CD4-positive, alpha-beta T cell (primary cell): ENCODE results near the gene CST11. TPM values are rescaled to one million over a fixed set of nuclear protein-coding genes. Genes with fewer than 3 reads are reported as not detected.

Experiments
- ATAC-seq: fragments of 200-7000 bp; cut with Tn5 transposase; one replicate; pipeline ENCODE4 v1.10.0; 2022; ENCODE audit warnings: mild to moderate bottlenecking; ENCODE audit not compliant: poor library complexity
- CTCF ChIA-PET: fragments of 350-600 bp; sonication (Branson Sonifier 250); formaldehyde crosslinking; loops from one replicate; lab custom pipeline; 2021; ENCODE audit warnings: antibody characterized with exemption, inconsistent platforms; lab: Charles Lee
- POLR2A ChIA-PET: fragments of 350-600 bp; sonication (Branson Sonifier 250); formaldehyde crosslinking; loops from one replicate; lab custom pipeline; 2021; ENCODE audit warnings: antibody characterized with exemption, inconsistent platforms; lab: Charles Lee
- DNase-seq, 14 experiments: peaks; one replicate each; pipeline ENCODE4 v3.0.0-alpha.2; 2013 to 2020; ENCODE audit warnings: mixed read lengths in 2 of 14
- H3K27ac ChIP-seq, 2 donors: one replicate each; pipeline versions ENCODE4 v1.5.1 to v1.7.0; 2013; ENCODE audit warnings: low read length in 2 of 2, low read depth in 1 of 2, mild to moderate bottlenecking in 1 of 2
- H3K27me3 ChIP-seq, 2 experiments: 1 replicate in 1 of 2; 2 replicates in 1 of 2; pipeline versions ENCODE4 v1.6.1 to v1.7.0; 2013; ENCODE audit warnings: low read length in 2 of 2, control low read depth in 1 of 2, mild to moderate bottlenecking in 1 of 2, moderate library complexity in 1 of 2; ENCODE audit not compliant: insufficient read depth in 2 of 2, control insufficient read depth in 1 of 2
- H3K36me3 ChIP-seq: one replicate; pipeline ENCODE4 v1.6.1; 2013; ENCODE audit warnings: low read length, control low read depth; ENCODE audit not compliant: insufficient read depth
- H3K4me1 ChIP-seq: one replicate; pipeline ENCODE4 v1.6.1; 2013; ENCODE audit warnings: low read length, control low read depth; ENCODE audit not compliant: insufficient read depth
- H3K4me3 ChIP-seq: one replicate; pipeline ENCODE4 v1.5.1; 2013; ENCODE audit warnings: mild to moderate bottlenecking, low read length, moderate library complexity
- H3K9me3 ChIP-seq, 2 experiments: 1 replicate in 1 of 2; 2 replicates in 1 of 2; pipeline versions ENCODE4 v1.6.1 to v1.7.0; 2013; ENCODE audit warnings: low read length in 2 of 2, mild to moderate bottlenecking in 2 of 2, control low read depth in 1 of 2, moderate library complexity in 1 of 2; ENCODE audit not compliant: control insufficient read depth in 1 of 2, insufficient read depth in 1 of 2
- H3K27ac Mint-ChIP-seq: one replicate; pipeline ENCODE4 v1.8.0; 2020; ENCODE audit warnings: mixed read lengths
- H3K27me3 Mint-ChIP-seq: one replicate; pipeline ENCODE4 v1.8.0; 2021; ENCODE audit warnings: mixed read lengths
- H3K36me3 Mint-ChIP-seq: one replicate; pipeline ENCODE4 v1.8.0; 2021; ENCODE audit warnings: low read depth, mixed read lengths
- H3K4me1 Mint-ChIP-seq: one replicate; pipeline ENCODE4 v1.8.0; 2021; ENCODE audit warnings: low read depth, mixed read lengths
- H3K4me3 Mint-ChIP-seq: one replicate; pipeline ENCODE4 v1.8.0; 2020; ENCODE audit warnings: mild to moderate bottlenecking, mixed read lengths
- H3K9me3 Mint-ChIP-seq: one replicate; pipeline ENCODE4 v1.8.0; 2020; ENCODE audit warnings: mixed read lengths
- CTCF ChIP-seq: fragments of 200-600 bp; IDR thresholded peaks from one replicate; pipeline ENCODE4 v1.8.0; 2022; ENCODE audit warnings: antibody characterized with exemption, mild to moderate bottlenecking
- intact Hi-C, 2 experiments: fragments of 100-400 bp; cut with DNase I in 1 of 2; cut with micrococcal nuclease in 1 of 2; formaldehyde crosslinking; loops; one replicate each; pipeline versions ENCODE4 v1.15.1 to v1.9.0; 2023 to 2025; cut with DNase I, micrococcal nuclease
- total RNA-seq, 174 experiments: library from RNA in 2 of 174; stranded (reverse) in 2 of 174; gene quantifications; one replicate each; pipeline ENCODE4 v1.2.3 and lab custom pipeline; 2021 to 2026

CST11 gene
- total RNA-seq, 2 experiments from 2014 or later: not detected

DNA sequence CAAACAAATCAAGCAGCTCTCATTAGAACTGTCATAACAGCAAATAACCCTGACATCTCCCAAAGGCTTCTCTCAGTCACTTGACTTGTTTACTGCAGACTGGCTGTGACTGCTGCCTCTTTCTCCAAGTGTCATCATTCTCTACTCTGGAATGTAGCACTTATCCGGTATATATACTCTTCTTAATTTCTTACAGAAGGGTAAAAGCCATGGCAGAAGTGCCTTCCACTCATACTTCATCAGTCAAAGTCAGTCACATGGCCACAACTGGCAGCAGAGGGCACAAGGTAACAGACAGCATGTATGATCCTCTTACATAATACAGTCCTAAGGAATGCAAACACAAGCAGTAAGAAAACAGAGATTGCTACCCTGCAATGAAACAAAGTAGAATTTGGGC is 40.6 kb downstream of the CST11 start:
- no peaks in the 10 kb centered on the region for H3K9me3 Mint-ChIP-seq
- no peak for TF ChIP-seq CTCF
- H3K4me1 Mint-ChIP-seq: peaks cover 55% of the 10 kb centered on the region

DNA sequence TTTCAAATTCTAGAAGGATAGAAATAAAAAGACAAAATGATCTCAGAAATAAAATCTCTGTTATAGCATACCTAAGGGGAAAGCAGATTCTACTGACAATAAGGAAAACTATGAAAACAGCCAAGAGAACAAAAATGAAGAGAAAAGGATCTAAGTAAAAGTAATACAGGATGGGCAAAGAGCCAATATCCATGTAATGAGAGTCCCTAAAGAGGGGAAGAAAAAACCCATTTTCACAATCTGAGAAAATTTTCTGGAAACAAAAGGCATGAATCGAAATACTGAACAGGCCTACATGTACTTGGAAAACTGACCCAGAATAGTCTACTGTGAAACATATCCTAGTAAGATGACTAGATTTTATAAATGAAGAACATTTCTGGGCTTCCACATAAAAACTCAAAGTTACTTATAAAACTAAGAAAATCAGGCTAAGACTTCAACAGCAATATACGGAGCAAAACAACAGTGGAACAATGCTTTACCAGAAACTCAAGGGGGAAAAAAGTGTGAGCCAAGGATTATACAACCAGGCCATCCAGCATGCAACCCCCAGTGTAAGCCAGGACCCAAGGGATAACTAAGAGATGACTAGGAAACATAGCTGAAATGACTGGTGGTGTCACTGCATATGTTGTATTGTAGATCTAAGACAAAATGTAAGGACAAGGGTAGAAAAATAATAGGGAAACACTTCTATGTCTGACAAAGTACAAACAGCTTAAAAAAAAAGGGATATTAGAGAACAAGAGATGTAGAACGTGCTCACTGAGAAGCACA is 41.6 kb downstream of the CST11 start:
- CTCF ChIA-PET: interaction anchor here (1.0 kb wide), 1 partner anchor 10 kb away, joined by 5 read pairs; the partner anchor contains the start of gene NAPB
- POLR2A ChIA-PET: no interaction called here
- Histone ChIP-seq H3K4me1 (peaks cover 8% of the 10 kb centered on the region), H3K4me3 (no peak overlapping the region), H3K27ac (no peak overlapping the region), H3K36me3 (no peaks in the 10 kb centered on the region), H3K27me3 (no peaks in the 10 kb centered on the region), H3K9me3 (no peaks in the 10 kb centered on the region)
- ATAC-seq (no peak), DNase-seq (no peak)
- peaks cover 54% of the 10 kb centered on the region for H3K4me1 Mint-ChIP-seq
- no peaks in the 10 kb centered on the region for H3K9me3 Mint-ChIP-seq
- H3K27ac Mint-ChIP-seq: no peak overlapping the region
- no peaks in the 10 kb centered on the region for H3K27me3 Mint-ChIP-seq
- no peak for TF ChIP-seq CTCF
- no peaks in the 10 kb centered on the region for H3K36me3 Mint-ChIP-seq
- intact Hi-C loops: no loop called here
- H3K4me3 Mint-ChIP-seq: no peak overlapping the region

More for the DNA sequence above, 40.6 kb downstream of the CST11 start:
- no peaks in the 10 kb centered on the region for H3K27me3 ChIP-seq
- no peak overlapping the region for H3K4me3 ChIP-seq
- ChIA-PET POLR2A (no interaction called here), CTCF (interaction anchor here (1.0 kb wide), 1 partner anchor 9 kb away, joined by 5 read pairs; the partner anchor contains the start of gene NAPB)
- ATAC-seq (no peak), DNase-seq (no peak)
- peaks cover 8% of the 10 kb centered on the region for H3K4me1 ChIP-seq
- Mint-ChIP-seq H3K27ac (no peak overlapping the region), H3K4me3 (no peak overlapping the region), H3K36me3 (no peaks in the 10 kb centered on the region), H3K27me3 (no peaks in the 10 kb centered on the region)
- intact Hi-C loops: no loop called here
- H3K27ac ChIP-seq: no peak overlapping the region
- no peaks in the 10 kb centered on the region for H3K9me3 ChIP-seq
- no peaks in the 10 kb centered on the region for H3K36me3 ChIP-seq

DNA sequence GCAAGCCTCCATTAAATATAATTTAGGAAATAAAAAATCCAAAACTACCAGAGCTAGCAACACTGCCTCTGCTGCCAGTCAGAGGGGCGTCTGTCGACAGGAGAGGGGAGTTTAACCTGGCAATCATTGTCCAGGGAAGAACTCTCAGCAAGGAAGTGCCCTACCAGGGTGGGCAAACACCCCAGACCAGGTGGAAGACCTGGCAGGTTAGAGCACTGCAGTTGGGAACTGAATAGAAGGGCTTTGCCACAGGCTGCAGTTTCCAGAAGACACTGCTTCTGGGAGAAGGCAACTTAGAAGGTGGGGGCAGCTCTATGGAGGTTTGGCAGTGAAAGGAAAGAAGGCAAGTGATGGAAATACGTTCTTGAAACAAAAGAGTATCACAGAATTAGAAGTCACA is 42.9 kb downstream of the CST11 start:
- Histone ChIP-seq H3K9me3 (no peaks in the 10 kb centered on the region), H3K27ac (no peak overlapping the region), H3K27me3 (no peaks in the 10 kb centered on the region), H3K36me3 (no peaks in the 10 kb centered on the region), H3K4me3 (no peak overlapping the region), H3K4me1 (peaks cover 5% of the 10 kb centered on the region)
- peaks cover 53% of the 10 kb centered on the region for H3K4me1 Mint-ChIP-seq
- ChIA-PET POLR2A (interaction anchor here (0.9 kb wide), 1 partner anchor 12 kb away, joined by 3 read pairs; the partner anchor contains the start of gene NAPB), CTCF (no interaction called here)
- DNase-seq (no peak), ATAC-seq (no peak)
- intact Hi-C loops: no loop called here
- H3K36me3 Mint-ChIP-seq: no peaks in the 10 kb centered on the region
- H3K9me3 Mint-ChIP-seq: no peaks in the 10 kb centered on the region
- H3K4me3 Mint-ChIP-seq: no peak overlapping the region
- no peaks in the 10 kb centered on the region for H3K27me3 Mint-ChIP-seq
- no peak overlapping the region for H3K27ac Mint-ChIP-seq
- no peak for TF ChIP-seq CTCF
